H4 (cell line): ENCODE measurements around the gene UBL5. TPM values are rescaled to one million over a fixed set of nuclear protein-coding genes. Genes with fewer than 3 reads are reported as not detected.
"Not testable (repeated sequence)": the region's sequence is repeated elsewhere in the genome, so short reads cannot be mapped to it uniquely, and the experiment has no call there.

Experiments
- DNase-seq: peaks from one replicate; pipeline ENCODE4 v3.0.0-alpha.2; 2015; ENCODE audit warnings: low spot score
- total RNA-seq: library from RNA; depleted of rRNA; stranded (reverse); fragments of >200 nt; shearing (Covaris generic); gene quantifications from 2 replicates; pipeline ENCODE4 v1.2.3, GENCODE V29; 2014; rRNA removed

The UBL5 gene
- total RNA-seq: 598 and 736 TPM in 2 replicates

DNA sequence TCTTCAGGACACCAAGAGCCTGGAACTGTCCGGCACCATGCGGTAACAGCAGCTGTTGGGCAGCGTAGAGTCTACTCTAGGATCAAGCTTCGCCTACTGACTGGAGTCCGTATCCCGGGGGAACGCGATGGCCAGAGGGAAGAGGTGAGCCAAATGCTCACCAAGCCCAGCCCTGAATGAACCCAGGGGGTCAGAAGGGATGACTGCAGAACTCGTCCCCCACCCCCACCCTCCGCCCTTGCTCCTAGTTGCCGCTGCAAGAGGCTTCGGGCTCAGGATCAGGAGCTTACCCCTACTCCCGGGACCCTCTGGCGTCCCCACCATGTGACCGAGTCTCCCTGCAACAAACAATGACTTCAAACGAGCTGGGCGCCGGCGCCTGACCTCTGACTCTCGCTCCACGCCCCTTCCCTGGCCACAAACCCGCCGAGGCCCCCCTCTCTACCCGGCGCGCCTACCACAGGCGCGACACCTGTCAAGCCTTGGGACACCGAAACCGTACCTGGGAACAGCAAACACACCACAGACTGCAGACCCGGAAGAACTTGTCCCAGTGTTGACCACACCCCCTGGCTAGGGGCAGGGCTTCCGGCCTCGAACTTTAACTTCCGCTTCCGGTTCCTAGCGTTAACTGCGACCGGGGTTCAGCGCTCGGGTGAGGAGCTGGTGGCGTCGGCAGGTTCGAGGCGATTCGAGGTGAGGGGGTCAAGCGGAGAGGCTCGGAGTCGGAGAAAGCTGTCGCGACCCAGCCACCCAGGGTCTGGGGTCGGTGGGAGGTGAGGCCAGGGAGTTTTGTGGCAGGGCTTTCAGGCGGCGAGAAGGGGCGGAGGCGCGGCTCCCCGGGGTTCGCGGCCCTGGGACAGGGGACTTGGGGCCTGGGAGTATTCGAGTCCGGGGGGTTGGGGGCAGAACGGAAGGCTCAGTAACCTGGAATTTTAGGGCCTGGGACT is at the start of gene UBL5:
Gene UBL5 (plus strand): TSS at position 630 of the 950 bp plus-strand sequence. CDS start 420 bp downstream, outside the sequence.
- DNase-seq: peak; percentile 80

DNA sequence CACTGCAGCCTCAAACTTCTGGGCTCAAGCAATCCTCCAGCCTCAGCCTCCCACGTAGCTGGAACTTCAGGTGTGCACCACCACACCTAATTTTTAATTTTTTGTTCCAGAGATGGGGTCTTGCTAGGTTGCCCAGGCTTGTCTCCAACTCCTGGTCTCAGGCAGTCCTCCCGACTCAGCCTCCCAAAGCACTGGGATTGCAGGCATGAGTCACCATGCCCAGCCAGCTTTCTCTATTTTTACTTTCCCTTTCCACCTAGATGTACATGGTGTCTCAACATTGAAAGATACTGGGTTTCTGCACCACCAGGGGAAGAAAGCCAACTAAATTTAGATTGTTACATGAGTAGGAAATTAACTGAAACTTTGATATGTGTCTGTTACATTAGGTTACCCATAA is 45.4 kb upstream of the UBL5 start:
- no peak for DNase-seq

DNA sequence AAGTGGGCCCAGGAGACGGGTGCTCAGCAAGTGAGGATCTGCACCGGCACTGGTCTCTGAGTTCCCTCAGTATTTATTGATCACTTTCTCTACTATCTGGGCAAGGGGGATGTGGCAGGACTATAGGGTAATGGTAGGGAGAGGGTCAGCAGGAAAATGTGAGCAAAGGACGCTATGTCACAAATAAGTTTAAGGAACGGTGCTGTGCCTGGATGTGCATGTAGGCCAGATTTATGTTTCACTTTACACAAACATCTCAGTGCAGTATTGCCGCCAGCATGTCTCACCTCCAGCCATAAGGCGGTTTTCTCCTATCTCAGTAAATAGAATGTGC is 43.6 kb upstream of the UBL5 start:
- DNase-seq: not testable (repeated sequence)

DNA sequence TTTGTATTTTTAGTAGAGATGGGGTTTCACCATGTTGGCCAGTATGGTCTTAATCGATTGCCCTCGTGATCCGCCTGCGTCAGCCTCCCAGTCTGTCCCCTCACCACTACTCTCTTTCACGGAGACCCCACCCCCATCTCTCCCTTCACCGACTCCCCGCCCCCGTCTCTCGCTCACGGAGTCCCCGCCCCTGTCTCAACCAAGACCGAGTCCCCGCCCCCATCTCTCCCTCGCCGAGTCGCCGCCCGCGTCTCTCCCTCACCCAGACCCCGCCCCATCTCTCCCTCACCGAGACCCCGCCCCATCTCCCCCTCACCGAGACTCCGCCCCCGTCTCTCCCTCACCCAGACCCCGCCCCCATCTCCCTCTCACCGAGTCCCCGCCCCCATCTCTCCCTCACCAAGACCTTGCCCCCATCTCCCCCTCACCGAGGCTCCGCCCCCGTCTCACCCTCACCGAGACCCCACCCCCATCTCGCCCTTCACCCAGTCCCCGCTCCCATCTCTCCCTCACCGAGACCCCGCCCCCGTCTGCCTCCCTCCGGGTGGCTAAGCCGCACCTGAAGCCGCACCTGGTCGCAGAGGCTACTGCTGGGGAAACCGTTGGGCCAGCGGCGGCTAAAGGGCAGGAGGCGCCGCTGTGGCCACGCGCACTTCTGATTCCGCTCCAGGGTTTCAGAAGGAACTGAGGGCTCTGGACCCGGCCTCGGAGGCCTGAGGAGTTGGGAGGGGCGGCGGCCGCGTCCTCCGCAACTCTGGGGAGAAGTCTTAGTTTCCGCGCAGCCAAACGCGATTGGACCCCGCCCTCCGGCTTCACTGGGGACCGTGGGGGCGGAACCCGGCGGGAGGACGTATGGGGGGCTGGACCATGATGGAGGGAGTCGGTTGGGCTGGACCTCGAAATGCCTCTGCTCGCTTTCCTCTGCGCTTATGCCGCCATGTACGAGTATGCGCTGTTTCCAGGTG is 42.1 kb upstream of the UBL5 start:
- peak; percentile 53 for DNase-seq

DNA sequence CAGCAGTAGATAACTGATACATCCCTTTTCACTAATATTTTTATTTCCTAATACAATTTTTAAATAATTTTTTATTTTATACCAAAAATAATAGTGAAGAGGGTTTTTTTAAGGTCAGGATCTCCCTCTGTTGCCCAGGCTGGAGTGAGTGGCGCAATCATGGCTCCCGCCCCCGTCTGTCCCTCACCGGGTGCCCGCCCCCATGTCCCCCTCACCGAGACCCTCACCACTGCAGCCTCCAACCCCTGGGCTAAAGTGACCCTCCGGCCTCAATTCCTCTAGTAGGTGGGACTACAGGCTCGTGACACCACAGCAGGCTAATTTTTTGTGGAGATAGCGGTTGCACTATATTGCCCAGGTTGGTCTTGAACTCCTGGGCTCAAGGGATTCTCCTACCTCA is 41.4 kb upstream of the UBL5 start:
- DNase-seq: no peak

DNA sequence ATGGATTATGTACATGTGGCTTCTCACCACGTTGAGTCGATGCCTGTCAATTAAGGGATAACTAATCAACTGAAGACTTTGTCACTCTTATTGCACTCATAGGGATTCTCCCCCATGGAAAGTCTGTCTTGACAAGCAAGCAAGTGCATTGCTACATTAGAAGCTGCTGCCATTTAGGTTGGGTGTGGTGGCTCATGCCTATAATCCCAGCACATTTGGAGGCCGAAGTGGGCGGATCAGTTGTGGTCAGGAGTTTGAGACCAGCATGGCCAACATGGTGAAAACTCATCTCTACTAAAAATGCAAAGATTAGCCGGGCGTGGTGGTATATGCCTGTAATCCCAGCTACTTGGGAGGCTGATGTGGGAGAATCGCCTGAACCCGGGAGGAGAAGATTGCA is 40.9 kb upstream of the UBL5 start:
- DNase-seq: no peak

DNA sequence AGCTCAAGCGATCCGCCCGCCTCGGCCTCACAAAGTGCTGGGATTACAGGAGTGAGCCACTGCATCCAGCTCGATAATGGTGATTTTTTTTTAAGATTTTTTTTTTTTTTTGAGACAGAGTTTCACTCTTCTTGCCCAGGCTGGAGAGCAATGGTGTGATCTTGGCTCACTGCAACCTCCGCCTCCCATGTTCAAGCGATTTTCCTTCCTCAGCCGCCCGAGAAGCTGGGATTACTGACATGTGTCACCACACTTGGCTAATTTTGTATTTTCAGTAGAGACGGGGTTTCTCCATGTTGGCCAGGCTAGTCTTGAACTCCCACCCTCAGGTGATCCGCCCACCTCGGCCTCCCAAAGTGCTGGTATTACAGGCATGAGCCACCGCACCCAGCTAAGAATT is 39.1 kb upstream of the UBL5 start:
- not testable (repeated sequence) for DNase-seq

DNA sequence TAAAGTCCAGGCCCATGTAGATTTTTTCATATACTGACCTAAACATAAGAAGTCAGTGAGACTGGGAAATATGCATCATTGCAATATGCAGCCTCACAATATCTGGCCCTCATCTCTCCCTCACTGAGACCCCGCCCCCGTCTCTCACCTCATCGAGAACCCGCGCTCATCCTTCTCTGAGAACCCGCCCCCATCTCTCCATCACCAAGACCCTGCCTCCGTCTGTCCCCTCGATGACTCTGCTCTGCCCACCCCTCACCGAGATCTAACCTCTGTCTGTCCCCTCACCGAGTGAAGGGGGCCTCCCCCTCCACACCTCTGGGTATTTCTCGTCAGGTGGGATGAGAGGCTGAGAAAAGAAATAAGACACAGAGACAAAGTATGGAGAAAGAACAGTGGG is 38.7 kb upstream of the UBL5 start:
- DNase-seq: no peak

DNA sequence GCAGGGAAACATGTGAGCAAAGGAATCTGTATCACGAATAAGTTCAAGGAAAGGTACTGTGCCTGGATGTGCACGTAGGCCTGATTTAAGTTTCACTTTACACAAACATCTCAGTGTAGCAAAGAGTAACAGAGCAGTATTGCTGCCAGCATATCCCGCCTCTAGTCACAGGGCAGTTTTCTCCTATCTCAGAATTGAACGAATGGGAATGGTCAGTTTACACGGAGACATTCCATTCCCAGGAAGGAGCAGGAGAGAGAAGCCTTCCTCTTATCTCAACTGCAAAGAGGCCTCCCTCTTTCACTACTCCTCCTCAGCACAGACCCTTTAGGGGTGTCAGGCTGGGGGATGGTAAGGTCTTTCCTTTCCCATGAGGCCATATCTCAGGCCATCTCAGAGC is 38.1 kb upstream of the UBL5 start:
- DNase-seq: not testable (repeated sequence)

DNA sequence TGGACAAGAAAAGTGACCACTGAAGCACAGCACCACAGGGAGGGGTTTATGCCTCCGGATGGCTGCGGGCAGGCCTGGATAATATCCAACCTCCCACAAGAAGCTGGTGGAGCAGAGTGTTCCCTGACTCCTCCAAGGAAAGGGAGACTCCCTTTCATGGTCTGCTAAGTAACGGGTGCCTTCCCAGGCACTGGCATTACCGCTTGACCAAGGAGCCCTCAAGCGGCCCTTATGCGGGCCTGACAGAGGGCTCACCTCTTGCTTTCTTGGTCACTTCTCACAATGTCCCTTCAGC is 36.7 kb upstream of the UBL5 start:
- not testable (repeated sequence) for DNase-seq

DNA sequence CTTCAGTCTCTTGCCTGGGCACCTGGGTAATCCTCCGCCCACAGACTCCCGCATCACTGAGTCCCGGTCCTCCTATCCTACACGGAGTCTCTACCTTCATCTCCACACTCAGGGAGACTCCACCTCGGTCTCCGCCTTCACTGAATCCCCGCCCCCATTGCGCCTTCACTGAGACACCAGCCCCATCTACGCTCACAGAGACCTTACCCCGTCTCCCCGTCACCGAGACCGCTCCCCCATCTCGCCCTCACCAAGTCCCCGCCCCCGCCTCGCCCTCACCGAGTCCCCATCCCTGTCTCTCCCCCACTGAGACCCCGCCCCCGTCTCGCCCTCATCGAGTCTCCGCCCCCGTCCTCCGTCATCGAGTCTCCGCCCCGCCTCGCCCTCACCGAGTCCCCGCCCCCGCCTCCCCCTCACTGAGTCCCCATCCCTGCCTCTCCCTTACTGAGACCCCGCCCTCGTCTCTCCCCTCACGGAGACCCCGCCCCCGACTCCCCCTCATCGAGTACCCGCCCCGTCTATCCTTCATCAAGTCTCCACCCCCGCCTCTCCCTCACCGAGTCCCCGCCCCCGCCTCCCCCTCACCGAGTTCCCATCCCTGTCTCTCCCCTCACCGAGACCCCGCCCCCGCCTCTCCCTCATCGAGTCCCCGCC is 36.0 kb upstream of the UBL5 start:
- peak; percentile 79 for DNase-seq

DNA sequence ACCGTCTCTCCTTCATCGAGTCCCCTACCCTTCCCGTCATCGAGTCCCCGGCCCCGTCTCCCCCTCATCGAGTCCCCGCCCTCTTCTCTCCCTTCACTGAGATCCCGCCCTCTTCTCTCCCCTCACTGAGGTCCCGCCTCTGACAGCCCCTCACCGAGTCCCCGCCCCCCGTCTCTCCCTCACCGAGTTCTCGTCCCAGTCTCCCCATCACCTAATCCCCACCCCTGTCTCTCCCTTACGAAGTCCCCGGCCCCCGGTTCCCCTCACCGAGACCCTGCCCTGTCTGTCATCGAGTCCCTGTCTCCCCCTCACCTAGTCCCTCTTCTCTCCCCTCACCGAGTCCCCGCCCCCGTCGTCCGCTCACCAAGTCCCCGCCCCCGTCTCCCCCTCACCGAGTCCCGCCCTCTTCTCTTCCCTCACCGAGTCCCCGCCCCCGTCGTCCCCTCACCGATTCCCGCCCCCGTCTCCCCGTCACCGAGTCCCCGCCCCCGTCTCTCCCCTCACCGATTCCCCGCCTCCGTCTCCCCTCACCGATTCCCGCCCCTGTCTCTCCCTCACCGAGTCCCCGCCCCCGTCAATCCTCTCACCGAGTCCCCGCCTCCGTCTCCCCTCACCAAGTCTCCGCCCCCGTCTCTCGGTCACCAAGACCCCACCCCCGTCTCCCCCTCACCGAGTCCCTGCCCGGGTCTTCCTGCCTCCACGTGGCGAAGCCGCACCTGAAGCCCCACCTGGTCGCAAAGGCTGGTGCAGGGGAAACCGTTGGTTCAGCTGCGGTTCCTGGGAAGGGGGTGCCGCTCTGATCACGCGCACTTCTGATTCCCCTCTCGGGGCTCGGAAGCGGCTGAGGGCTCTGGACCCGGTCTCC is 35.3 kb upstream of the UBL5 start:
- peak; percentile 65 for DNase-seq

DNA sequence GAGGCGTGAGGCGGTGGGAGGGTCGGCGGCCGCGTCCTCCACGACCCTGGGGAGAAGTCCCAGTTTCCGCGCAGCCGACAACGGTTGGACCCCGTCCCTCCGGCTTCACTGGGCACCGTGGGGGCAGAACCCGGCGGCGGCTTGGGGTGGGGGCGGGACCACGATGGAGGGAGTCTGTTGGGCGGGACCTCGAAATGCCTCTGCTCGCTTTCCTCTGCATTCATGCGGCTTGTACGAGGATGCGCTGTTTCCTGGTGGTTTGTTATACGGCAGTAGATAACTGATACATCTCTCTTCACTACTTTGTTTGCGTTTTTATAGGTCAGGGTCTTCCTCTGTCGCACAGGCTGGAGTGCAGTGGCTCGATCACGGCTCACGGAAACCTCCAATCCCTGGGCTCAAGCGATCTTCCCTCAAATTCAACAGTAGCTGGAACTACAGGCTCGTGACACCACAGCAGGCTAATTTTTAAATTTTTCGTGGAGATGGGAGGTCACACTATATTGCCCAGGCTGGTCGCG is 34.6 kb upstream of the UBL5 start:
- DNase-seq: no peak

DNA sequence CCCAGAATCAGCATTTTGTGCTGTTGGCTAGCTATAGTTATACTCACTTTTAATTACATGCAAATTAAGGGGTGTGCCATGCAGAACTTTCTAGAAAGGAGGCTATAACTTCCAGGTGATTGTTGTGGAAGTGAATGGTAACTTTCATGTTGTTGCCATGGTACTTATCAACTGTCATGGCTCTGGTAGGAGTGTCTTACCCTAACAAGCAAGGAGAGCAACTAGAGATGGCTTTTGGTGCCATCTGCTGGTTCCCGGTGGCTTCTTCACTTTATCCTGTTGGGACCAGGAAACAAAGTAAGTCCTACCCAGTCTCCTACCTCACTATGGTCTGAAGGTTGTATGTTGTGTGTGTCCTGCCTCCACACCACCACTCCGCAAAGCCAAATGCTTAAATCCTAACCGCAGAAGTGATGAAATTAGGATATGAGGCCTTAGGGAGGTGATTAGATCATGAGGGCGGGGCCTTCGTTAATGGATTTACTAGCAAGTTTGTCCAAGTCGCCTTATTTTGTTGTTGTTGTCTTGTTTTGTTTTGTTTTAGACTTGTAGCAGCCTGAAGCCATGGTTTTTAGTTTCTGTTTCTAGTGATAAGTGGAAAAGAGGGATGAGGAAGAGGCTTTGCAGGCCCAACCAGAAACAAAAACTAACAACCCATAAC is 31.5 kb upstream of the UBL5 start:
- DNase-seq: peak; percentile 85

DNA sequence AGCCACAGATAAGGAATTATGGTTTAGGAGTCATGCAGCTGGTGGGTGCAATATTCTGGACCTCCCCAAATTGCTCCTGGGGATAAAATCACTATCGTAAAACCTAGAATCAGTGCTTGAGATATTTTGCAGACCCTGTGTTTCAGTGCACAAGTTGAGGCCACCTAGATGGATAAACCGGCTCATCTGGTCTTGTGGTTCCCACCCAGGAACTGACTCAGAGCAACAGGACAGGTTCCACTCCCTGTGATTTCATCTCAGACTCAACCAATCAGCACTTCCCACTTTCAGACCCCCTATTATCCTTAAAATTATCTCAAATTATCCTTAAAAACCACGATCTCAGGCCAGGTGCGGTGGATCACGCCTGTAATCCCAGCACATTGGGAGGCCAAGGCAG is 29.8 kb upstream of the UBL5 start:
- no peak for DNase-seq

DNA sequence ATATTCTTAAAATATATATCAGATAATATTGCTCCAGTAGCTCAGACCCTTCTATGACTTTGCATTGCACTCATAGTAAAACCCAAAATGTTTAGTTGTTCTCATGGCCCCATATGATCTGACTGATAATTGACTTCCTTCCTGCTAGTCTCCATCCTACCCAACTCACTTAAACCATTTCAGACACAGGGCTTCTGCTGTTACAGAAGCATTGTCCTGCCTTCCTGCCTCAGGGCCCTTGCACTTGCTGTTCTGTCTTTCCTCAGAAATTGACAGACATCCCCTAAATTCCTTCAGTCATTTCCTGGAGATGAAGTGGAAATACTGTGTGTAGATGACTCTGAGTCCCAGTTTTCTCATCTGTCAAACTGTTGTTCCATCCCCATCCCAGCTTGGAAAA is 28.6 kb upstream of the UBL5 start:
- no peak for DNase-seq

DNA sequence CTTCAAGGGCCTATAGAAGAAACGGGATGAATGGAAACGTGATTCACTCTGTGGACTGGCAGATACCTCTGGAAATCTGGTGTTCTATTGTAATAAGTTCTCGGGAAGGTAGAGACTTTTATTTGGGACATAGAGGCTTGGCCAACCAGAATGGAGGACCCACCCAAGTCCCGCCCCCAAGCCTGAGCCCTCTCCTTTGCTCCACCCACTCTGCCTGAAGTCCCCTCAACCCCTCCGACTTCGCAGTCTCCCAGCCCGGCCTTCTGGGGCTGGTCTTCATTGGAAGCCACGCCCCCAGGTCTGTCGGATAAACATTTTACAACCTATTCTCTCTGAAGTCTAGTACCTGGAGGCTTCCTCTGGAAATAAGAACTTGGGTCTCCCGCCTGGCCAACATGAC is 25.7 kb upstream of the UBL5 start:
- no peak for DNase-seq

DNA sequence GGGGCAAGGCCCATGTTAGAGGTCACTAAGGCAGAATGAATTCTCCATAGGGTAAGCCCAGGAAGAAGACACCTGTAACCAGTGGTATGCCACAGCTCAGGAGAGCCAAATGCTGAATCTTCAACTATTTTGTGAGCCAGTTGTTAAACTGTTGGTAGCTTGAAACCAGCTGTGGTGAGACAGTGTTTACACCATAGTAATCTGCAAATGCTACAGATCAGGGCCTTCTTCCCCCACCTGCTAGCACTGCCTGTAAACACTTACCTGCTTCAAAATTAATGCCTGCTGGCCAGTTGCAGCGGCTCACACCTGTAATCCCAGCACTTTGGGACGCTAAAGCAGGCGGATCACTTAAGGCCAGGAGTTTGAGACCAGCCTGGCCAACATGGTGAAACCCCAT is 20.9 kb upstream of the UBL5 start:
- no peak for DNase-seq

DNA sequence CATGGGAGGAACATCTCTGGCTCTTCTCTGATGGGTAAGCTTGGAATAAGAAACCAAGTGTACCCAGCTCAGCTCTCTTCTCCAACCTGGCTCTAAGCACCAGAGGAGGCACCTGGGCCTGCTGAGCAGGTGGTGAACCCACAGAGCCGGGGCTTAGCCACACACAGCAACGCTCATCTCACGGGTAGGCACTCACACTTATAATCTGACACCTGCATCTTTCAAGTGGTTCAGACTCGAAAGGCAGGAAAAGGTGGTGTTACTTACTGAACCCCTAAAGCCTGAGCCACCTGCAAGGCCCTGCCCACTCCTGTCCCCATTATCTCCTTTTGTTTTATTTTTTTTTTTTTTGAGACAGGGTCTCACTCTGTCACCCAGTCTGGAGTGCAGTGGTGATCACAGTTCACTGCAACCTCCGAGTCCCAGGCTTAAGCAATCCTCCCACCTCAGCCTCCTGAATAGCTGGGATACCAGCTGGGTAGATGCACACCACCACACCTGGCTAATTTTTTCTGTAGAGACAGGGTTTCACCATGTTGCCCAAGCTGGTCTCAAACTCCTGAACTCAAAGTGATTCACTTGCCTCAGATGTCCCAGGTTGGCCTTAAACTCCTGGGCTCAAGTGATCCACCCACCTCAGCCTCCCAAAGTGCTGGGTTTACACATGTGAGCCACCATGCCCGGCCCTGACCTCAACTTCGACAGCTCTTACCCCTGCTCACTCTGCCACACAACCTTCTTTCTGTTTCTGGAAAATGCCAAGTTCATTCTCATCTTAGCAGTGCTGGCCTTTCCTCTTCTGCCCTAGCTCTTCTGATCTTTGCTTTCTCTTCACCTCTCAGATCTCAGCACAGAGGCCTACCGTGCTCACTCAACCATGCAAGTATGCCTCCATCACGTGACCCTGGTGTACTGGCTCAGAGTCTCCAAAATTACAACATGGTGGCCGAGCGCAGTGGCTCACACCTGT is 18.6 kb upstream of the UBL5 start:
- DNase-seq: no peak
